ENCODE measurements around the gene SLC44A3. TPM values are rescaled to one million over a fixed set of nuclear protein-coding genes. Genes with fewer than 3 reads are reported as not detected.

The SLC44A3 gene
- total and polyA plus RNA-seq, 2 of the 8 experiments (the other 6 are each of a cell fraction or from before 2014, with no cell fraction given): 4.2 to 5.0 TPM

- H3K9me3 ChIP-seq (ENCODE audit: insufficient read depth in 2 of 2, low read depth in 1 of 2, low read length in 1 of 2): no peaks in the 10 kb centered on the region
- WGBS, 2 experiments (ENCODE audit: extremely low coverage in 1 of 2, insufficient coverage in 1 of 2, insufficient read length in 1 of 2, insufficient replicate concordance in 2 of 2, low coverage in 1 of 2, low lambda C conversion rate in 2 of 2, missing lambda C conversion rate in 1 of 2): 87% methylated on average over 3 of the region's 3 CpGs; no CpG with 5 or more reads in 1 of the 2 experiments
- no peak overlapping the region for H3K4ac ChIP-seq (replicated peaks; ENCODE audit: insufficient read length, low read depth, low read length)
- no peaks in the 10 kb centered on the region for H3K27me3 ChIP-seq (replicated peaks in 1 of 4; ENCODE audit: control insufficient read depth in 3 of 4, extremely low read depth in 1 of 4, insufficient read depth in 3 of 4, low read length in 3 of 4)
- H4K20me1 ChIP-seq (replicated peaks in 1 of 2; ENCODE audit: control insufficient read depth in 1 of 2, insufficient read depth in 2 of 2, low read length in 2 of 2): no peaks in the 10 kb centered on the region
- no peak overlapping the region for H2BK120ac ChIP-seq (replicated peaks; ENCODE audit: low read depth, low read length)
- H3K18ac ChIP-seq (ENCODE audit: extremely low read depth, low read length): no peak overlapping the region
- no peak overlapping the region for H3K4me2 ChIP-seq (ENCODE audit: insufficient read depth in 1 of 2, low read depth in 2 of 2, low read length in 2 of 2)
- POLR2A ChIA-PET (ENCODE audit: partially characterized antibody): interaction anchor here (0.9 to 1.2 kb wide), 2 partner anchors 13 to 16 kb away, joined by 3 read pairs; no protein-coding TSS in a partner anchor
- no peaks in the 10 kb centered on the region for H3K79me2 ChIP-seq (ENCODE audit: control insufficient read depth in 1 of 2, insufficient read depth in 2 of 2, low read length in 2 of 2)
- no peak overlapping the region for H2BK5ac ChIP-seq (ENCODE audit: low read depth, low read length)
- H2AK5ac ChIP-seq (ENCODE audit: low read depth, low read length): no peak overlapping the region
- H3K9ac ChIP-seq (replicated peaks in 1 of 4; ENCODE audit: extremely low read depth in 1 of 4, low read depth in 3 of 4, low read length in 3 of 4): no peak overlapping the region
- no peak overlapping the region for H4K5ac ChIP-seq (ENCODE audit: insufficient read length, low read depth, low read length)
- no peak overlapping the region for H3K14ac ChIP-seq (ENCODE audit: insufficient read length)
- H3K4me1 ChIP-seq (replicated peaks in 1 of 4; ENCODE audit: control insufficient read depth in 3 of 4, insufficient read depth in 4 of 4, low read length in 3 of 4): peaks cover 2 to 12% (median 10%) of the 10 kb centered on the region in 4 experiments; a peak in 4 of 7 replicates
- no peak overlapping the region for H4K91ac ChIP-seq (replicated peaks; ENCODE audit: insufficient read length, low read length)
- H2BK20ac ChIP-seq (ENCODE audit: low read length): no peak overlapping the region
- CTCF ChIA-PET (ENCODE audit: partially characterized antibody): interaction anchor here (1.1 kb wide), 1 partner anchor 31 kb away, joined by 5 read pairs; no protein-coding TSS in a partner anchor
- no peak overlapping the region for H2AFZ ChIP-seq (ENCODE audit: low read length)
- no peaks in the 10 kb centered on the region for H3K36me3 ChIP-seq (ENCODE audit: control insufficient read depth in 2 of 4, insufficient read depth in 4 of 4, low read length in 3 of 4)
- no peak overlapping the region for H2BK12ac ChIP-seq (ENCODE audit: low read depth, low read length)
- no peaks in the 10 kb centered on the region for H3K79me1 ChIP-seq (ENCODE audit: low read depth, low read length)
- DNase-seq (ENCODE audit: low read depth in 1 of 2, low spot score in 2 of 2) (no peak), FAIRE-seq (no peak)
- no peak overlapping the region for H2BK15ac ChIP-seq (ENCODE audit: low read length)
- no peak overlapping the region for H4K8ac ChIP-seq (ENCODE audit: extremely low read depth, insufficient read depth, low read length)
- no peak overlapping the region for H3K27ac ChIP-seq (ENCODE audit: low read depth, low read length)
- no peaks in the 10 kb centered on the region for H3K23me2 ChIP-seq (ENCODE audit: low read depth, low read length)
- no peak overlapping the region for H3K23ac ChIP-seq (ENCODE audit: insufficient read length)
- H3K4me3 ChIP-seq (ENCODE audit: extremely low read depth in 1 of 4, insufficient read depth in 2 of 4, low read depth in 3 of 4, low read length in 4 of 4): no peak overlapping the region
- no peak overlapping the region for H3K56ac ChIP-seq (replicated peaks; ENCODE audit: insufficient read length, low read depth, low read length)
- TF ChIP-seq JUND (IDR thresholded peaks at IDR 0.05; ENCODE audit: low read length) (no peak), TBP (IDR thresholded peaks at IDR 0.05; ENCODE audit: low read depth, low read length) (no peak), SP4 (IDR thresholded peaks at IDR 0.05; ENCODE audit: low read length) (no peak), KDM5A (IDR thresholded peaks at IDR 0.05; ENCODE audit: low read length) (no peak)
Observed at GRCh38 chr1:94940738-94941137, 120.6 kb downstream of the SLC44A3 start.

Data from H1 (cell line).